ENCODE results near the gene NFATC2.

DNA sequence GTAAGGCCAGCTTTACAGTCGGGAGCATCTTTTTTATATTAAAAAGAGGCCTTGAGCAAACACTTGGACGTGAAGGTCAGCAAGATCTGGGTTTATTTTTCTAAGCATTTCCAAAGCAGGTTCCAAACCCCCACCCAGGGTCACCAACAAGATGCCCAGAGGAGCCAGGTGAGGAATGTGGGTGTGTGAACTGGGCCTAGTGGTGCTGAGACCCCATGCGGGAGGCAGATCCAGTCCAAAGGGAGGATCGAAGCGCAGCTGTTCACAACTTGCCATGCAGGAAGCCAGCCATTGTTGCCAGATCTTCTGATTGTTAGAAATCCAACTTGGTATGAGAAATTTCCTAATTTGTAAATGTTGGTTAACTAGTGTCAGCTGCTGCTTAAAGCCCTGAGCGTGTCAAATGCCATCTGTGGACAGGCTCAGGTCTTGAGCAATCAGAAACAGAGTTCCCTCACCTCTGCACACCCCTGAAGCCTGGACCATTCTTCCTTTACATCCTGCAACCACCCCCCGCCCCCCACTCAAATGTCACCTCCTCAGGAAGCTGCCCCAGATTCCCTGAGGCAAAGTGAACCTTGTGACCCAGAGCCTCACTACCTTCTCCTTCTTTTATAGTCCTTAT, 46.5 kb downstream of the NFATC2 start:
- TF ChIP-seq CTCF (IDR thresholded peaks at IDR 0.05) (no peak), POLR2A (IDR thresholded peaks at IDR 0.05) (no peak), POLR2AphosphoS5 (IDR thresholded peaks at IDR 0.05) (no peak)
